T-helper 17 cell (primary cell): ENCODE measurements around the gene ZBTB17. TPM values are rescaled to one million over a fixed set of nuclear protein-coding genes. Genes with fewer than 3 reads are reported as not detected.
"Not testable (repeated sequence)": the region's sequence is repeated elsewhere in the genome, so short reads cannot be mapped to it uniquely, and the experiment has no call there.

Experiments used
- ATAC-seq: fragments of 150-1000 bp; cut with Tn5 transposase; 2 replicates; pipeline ENCODE4 v1.10.0; 2021; ENCODE audit warnings: mild to moderate bottlenecking, moderate library complexity
- DNase-seq, 3 donors: peaks; one replicate each; pipeline versions ENCODE4 v3.0.0 to v3.0.0-alpha.2; 2020 to 2021
- H3K9me3 ChIP-seq: one replicate; pipeline ENCODE4 v1.7.0; 2013; ENCODE audit warnings: low read length, mild to moderate bottlenecking; ENCODE audit not compliant: control insufficient read depth, poor library complexity, severe bottlenecking
- H3K27ac Mint-ChIP-seq: one replicate; pipeline ENCODE4 v1.8.0; 2022; ENCODE audit warnings: mild to moderate bottlenecking, moderate library complexity, mixed read lengths
- H3K27me3 Mint-ChIP-seq: one replicate; pipeline ENCODE4 v1.8.0; 2022; ENCODE audit warnings: mixed read lengths
- H3K36me3 Mint-ChIP-seq: one replicate; pipeline ENCODE4 v1.8.0; 2022; ENCODE audit warnings: low read depth, mixed read lengths
- H3K4me1 Mint-ChIP-seq: one replicate; pipeline ENCODE4 v1.8.0; 2022; ENCODE audit warnings: mild to moderate bottlenecking, mixed read lengths
- H3K4me3 Mint-ChIP-seq: one replicate; pipeline ENCODE4 v1.8.0; 2022; ENCODE audit warnings: mild to moderate bottlenecking, moderate library complexity, mixed read lengths
- total RNA-seq, 4 donors: library from RNA in 2 of 4; stranded (reverse) in 2 of 4; gene quantifications; one replicate each; pipeline ENCODE4 v1.2.3 and lab custom pipeline; 2022 to 2026

Gene ZBTB17
- total RNA-seq, 2 donors from 2014 or later, result 71.7 to 99.0 TPM

GRCh38 chr1:15934211-15935055 is 41.5 kb downstream of the ZBTB17 start:
- H3K36me3 Mint-ChIP-seq, result peaks cover 14% of the 10 kb centered on the region
- ATAC-seq, result no peak

GRCh38 chr1:15933684-15934083 is 42.2 kb downstream of the ZBTB17 start:
- no peaks in the 10 kb centered on the region for H3K9me3 ChIP-seq
- peaks cover 10% of the 10 kb centered on the region for H3K4me1 Mint-ChIP-seq
- ATAC-seq (no peak), DNase-seq (no peak)
- H3K27me3 Mint-ChIP-seq, result no peaks in the 10 kb centered on the region
- H3K36me3 Mint-ChIP-seq, result peaks cover 13% of the 10 kb centered on the region
- no peak overlapping the region for H3K4me3 Mint-ChIP-seq
- no peak overlapping the region for H3K27ac Mint-ChIP-seq

More at GRCh38 chr1:15934211-15935055, 41.5 kb downstream of the ZBTB17 start:
- no peak for DNase-seq
- no peaks in the 10 kb centered on the region for H3K9me3 ChIP-seq
- Mint-ChIP-seq H3K27me3 (no peaks in the 10 kb centered on the region), H3K27ac (no peak overlapping the region), H3K4me3 (no peak overlapping the region), H3K4me1 (peaks cover 10% of the 10 kb centered on the region)

- DNase-seq, result no peak
- peaks cover 21% of the 10 kb centered on the region for H3K36me3 Mint-ChIP-seq
- no peaks in the 10 kb centered on the region for H3K27me3 Mint-ChIP-seq
- no peaks in the 10 kb centered on the region for H3K9me3 ChIP-seq
- no peak for ATAC-seq
- H3K4me1 Mint-ChIP-seq, result peaks cover 8% of the 10 kb centered on the region
- H3K27ac Mint-ChIP-seq, result peak overlapping the region; percentile 60
- H3K4me3 Mint-ChIP-seq, result no peak overlapping the region
Measured at GRCh38 chr1:15932612-15933011, 43.3 kb downstream of the ZBTB17 start.

- H3K4me1 Mint-ChIP-seq, result peaks cover 5% of the 10 kb centered on the region
- no peak for ATAC-seq
- no peak overlapping the region for H3K4me3 Mint-ChIP-seq
- peaks cover 18% of the 10 kb centered on the region for H3K36me3 Mint-ChIP-seq
- H3K27ac Mint-ChIP-seq, result no peak overlapping the region
- no peaks in the 10 kb centered on the region for H3K9me3 ChIP-seq
- H3K27me3 Mint-ChIP-seq, result no peaks in the 10 kb centered on the region
- DNase-seq, result no peak
Measured at GRCh38 chr1:15931884-15932283, 44.0 kb downstream of the ZBTB17 start.

GRCh38 chr1:15931401-15931800 is 44.5 kb downstream of the ZBTB17 start:
- H3K4me3 Mint-ChIP-seq, result no peak overlapping the region
- no peaks in the 10 kb centered on the region for H3K9me3 ChIP-seq
- no peak overlapping the region for H3K27ac Mint-ChIP-seq
- ATAC-seq (no peak), DNase-seq (no peak)
- no peaks in the 10 kb centered on the region for H3K27me3 Mint-ChIP-seq
- peaks cover 5% of the 10 kb centered on the region for H3K4me1 Mint-ChIP-seq
- peaks cover 18% of the 10 kb centered on the region for H3K36me3 Mint-ChIP-seq

- Mint-ChIP-seq H3K36me3 (peaks cover 18% of the 10 kb centered on the region), H3K4me3 (no peak overlapping the region), H3K27me3 (no peaks in the 10 kb centered on the region), H3K27ac (no peak overlapping the region), H3K4me1 (peaks cover 3% of the 10 kb centered on the region)
- no peaks in the 10 kb centered on the region for H3K9me3 ChIP-seq
- no peak for ATAC-seq
- DNase-seq, result no peak
Measured at GRCh38 chr1:15928971-15929965, 46.6 kb downstream of the ZBTB17 start.

- not testable (repeated sequence) for H3K27me3 Mint-ChIP-seq, DNase-seq, H3K9me3 ChIP-seq, H3K27ac Mint-ChIP-seq, H3K4me3 Mint-ChIP-seq, H3K4me1 Mint-ChIP-seq, ATAC-seq
- peaks cover 21% of the 10 kb centered on the region for H3K36me3 Mint-ChIP-seq
Measured at GRCh38 chr1:15926448-15926847, 49.5 kb downstream of the ZBTB17 start.

- no peak overlapping the region for H3K4me3 Mint-ChIP-seq
- DNase-seq, result no peak
- H3K9me3 ChIP-seq, result no peaks in the 10 kb centered on the region
- peaks cover 7% of the 10 kb centered on the region for H3K36me3 Mint-ChIP-seq
- H3K27ac Mint-ChIP-seq, result no peak overlapping the region
- H3K27me3 Mint-ChIP-seq, result no peaks in the 10 kb centered on the region
- ATAC-seq, result no peak
- H3K4me1 Mint-ChIP-seq, result peaks cover 11% of the 10 kb centered on the region
Measured at GRCh38 chr1:15923241-15923640, 52.7 kb downstream of the ZBTB17 start.

GRCh38 chr1:15918962-15919715 is 56.8 kb downstream of the ZBTB17 start:
- ATAC-seq (peak; percentile 92), DNase-seq (no peak)
- no peak overlapping the region for H3K4me3 Mint-ChIP-seq
- no peaks in the 10 kb centered on the region for H3K9me3 ChIP-seq
- H3K4me1 Mint-ChIP-seq, result peaks cover 14% of the 10 kb centered on the region
- peaks cover 3% of the 10 kb centered on the region for H3K36me3 Mint-ChIP-seq
- no peaks in the 10 kb centered on the region for H3K27me3 Mint-ChIP-seq
- peak overlapping the region; percentile 79 for H3K27ac Mint-ChIP-seq

GRCh38 chr1:15916916-15917315 is 59.0 kb downstream of the ZBTB17 start:
- Mint-ChIP-seq H3K4me3 (peak overlapping the region; percentile 9), H3K4me1 (peaks cover 16% of the 10 kb centered on the region), H3K27ac (peak overlapping the region; percentile 83), H3K36me3 (peaks cover 2% of the 10 kb centered on the region), H3K27me3 (no peaks in the 10 kb centered on the region)
- ATAC-seq (no peak), DNase-seq (no peak)
- no peaks in the 10 kb centered on the region for H3K9me3 ChIP-seq

GRCh38 chr1:15916417-15916816 is 59.5 kb downstream of the ZBTB17 start:
- H3K27me3 Mint-ChIP-seq, result no peaks in the 10 kb centered on the region
- peaks cover 2% of the 10 kb centered on the region for H3K36me3 Mint-ChIP-seq
- H3K9me3 ChIP-seq, result no peaks in the 10 kb centered on the region
- H3K4me3 Mint-ChIP-seq, result peak overlapping the region; percentile 78
- peaks cover 16% of the 10 kb centered on the region for H3K4me1 Mint-ChIP-seq
- DNase-seq (no peak), ATAC-seq (no peak)
- peak overlapping the region; percentile 83 for H3K27ac Mint-ChIP-seq

GRCh38 chr1:15915991-15916390 is 59.9 kb downstream of the ZBTB17 start:
- ATAC-seq, result no peak
- DNase-seq, result no peak
- peak overlapping the region; percentile 78 for H3K4me3 Mint-ChIP-seq

More at GRCh38 chr1:15915991-15916390, 59.9 kb downstream of the ZBTB17 start:
- H3K9me3 ChIP-seq, result no peaks in the 10 kb centered on the region
- peaks cover 2% of the 10 kb centered on the region for H3K36me3 Mint-ChIP-seq
- H3K27me3 Mint-ChIP-seq, result no peaks in the 10 kb centered on the region
- peak overlapping the region; percentile 83 for H3K27ac Mint-ChIP-seq
- peaks cover 16% of the 10 kb centered on the region for H3K4me1 Mint-ChIP-seq
